ENCODE results near the gene TRAF3IP1.
"Not testable (repeated sequence)": the region's sequence is repeated elsewhere in the genome, so short reads cannot be mapped to it uniquely, and the experiment has no call there.

DNA sequence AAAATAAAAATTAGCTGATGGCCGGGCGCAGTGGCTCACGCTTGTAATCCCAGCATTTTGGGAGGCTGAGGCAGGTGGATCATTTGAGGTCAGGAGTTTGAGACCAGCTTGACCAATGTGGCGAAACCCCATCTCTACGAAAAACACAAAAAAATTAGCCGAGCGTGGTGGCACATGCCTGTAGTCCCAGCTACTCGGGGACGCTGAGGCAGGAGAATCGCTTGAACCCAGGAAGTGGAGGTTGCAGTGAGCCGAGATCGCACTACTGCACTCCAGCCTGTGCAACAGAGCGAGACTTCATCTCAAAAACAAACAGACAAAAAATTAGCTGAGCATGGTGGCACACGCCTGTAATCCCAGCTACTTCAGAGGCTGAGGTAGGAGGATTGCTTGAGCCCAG, 9.6 kb upstream of the TRAF3IP1 start:
- TF ChIP-seq, protein P1, sequence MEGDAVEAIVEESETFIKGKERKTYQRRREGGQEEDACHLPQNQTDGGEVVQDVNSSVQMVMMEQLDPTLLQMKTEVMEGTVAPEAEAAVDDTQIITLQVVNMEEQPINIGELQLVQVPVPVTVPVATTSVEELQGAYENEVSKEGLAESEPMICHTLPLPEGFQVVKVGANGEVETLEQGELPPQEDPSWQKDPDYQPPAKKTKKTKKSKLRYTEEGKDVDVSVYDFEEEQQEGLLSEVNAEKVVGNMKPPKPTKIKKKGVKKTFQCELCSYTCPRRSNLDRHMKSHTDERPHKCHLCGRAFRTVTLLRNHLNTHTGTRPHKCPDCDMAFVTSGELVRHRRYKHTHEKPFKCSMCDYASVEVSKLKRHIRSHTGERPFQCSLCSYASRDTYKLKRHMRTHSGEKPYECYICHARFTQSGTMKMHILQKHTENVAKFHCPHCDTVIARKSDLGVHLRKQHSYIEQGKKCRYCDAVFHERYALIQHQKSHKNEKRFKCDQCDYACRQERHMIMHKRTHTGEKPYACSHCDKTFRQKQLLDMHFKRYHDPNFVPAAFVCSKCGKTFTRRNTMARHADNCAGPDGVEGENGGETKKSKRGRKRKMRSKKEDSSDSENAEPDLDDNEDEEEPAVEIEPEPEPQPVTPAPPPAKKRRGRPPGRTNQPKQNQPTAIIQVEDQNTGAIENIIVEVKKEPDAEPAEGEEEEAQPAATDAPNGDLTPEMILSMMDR (conservative IDR thresholded peaks at IDR 0.05; ENCODE audit: low read depth, low read length) = not testable (repeated sequence)
- TF ChIP-seq EZH2phosphoT487 (IDR thresholded peaks at IDR 0.05; ENCODE audit: borderline replicate concordance, low read length); EZH2 (IDR thresholded peaks at IDR 0.05; ENCODE audit: low read length, unreplicated experiment): not testable (repeated sequence)
